ENCODE data around the gene PACSIN3.

PACSIN3 gene

DNA sequence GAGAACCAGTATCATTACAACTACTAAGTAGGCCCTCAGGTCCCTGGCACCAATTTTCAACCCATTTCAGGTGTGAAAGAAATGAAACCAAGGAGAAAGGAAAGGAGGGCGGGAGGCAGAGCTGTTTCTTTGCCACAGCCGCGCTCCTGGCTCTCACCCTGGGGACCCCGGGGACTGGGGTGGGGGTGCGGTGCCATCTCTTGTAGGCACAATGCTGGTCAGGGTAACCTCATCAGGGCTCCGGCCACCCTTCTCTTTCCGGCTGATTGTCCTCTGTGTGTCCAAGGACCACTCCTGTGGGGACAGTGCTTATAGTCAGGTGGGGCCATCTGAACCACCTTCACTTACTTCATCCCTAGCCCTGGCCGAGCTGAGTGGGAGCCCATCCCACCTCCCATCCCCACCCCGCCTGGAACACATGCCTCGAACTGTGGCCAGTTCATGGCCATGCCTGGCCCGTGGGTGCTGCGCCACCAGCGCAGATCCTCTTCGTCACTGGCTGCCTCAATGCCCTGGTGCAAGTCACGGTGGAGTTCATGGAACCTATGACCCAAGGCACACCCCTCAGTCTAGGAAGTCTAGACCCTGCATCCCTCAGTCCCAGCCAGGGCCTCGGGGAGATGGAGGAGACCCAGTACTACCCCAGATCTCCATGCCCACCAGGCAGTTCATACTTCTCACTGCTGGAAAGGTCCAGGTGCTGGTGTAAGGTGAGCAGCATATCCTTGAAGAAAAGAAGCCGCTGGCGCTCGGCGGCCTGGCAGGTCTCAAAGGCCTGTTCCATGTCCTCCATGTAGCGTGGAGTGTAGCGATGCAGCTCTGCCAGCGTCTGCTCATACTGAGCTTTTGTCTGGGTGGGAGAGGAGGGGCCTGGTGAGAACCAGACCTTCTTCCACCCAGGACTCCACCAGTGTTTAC, 7.2 kb downstream of the PACSIN3 start:
- ATAC-seq (replicated peaks; ENCODE audit: extremely low read depth, poor library complexity, severe bottlenecking): no peak
- no peak for DNase-seq (ENCODE audit: low spot score in 2 of 2)
- peaks cover 10% of the 10 kb centered on the region for H3K27me3 Mint-ChIP-seq
- no peak overlapping the region for H3K4me3 Mint-ChIP-seq
- peaks cover 21% of the 10 kb centered on the region for H3K36me3 Mint-ChIP-seq (ENCODE audit: insufficient read depth)
- H3K4me1 Mint-ChIP-seq: peaks cover 32% of the 10 kb centered on the region
- H3K9me3 Mint-ChIP-seq: no peaks in the 10 kb centered on the region
- no peak overlapping the region for H3K27ac Mint-ChIP-seq (ENCODE audit: low read depth)

DNA sequence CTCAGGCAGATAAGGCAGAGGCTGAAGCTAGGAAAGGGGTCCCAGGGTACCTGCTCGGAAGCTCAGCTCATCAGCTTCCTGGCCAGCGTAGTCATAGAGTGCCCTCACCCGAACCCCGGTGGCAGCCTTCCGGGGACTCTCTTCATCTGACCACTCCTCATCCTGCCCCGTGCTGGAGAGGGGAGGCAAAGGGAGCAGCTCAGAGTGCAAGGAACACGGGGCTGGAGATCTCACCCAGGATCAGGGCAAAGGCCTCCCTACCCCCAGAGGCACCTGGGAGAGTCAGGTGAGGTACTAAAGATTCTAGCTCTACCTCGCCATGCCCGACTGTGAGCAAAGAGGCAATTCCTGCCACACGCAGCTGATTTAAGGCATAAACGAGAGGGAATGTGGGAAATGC, 7.9 kb downstream of the PACSIN3 start:
- H3K4me1 Mint-ChIP-seq: peaks cover 37% of the 10 kb centered on the region
- H3K27me3 Mint-ChIP-seq: peaks cover 3% of the 10 kb centered on the region
- DNase-seq (ENCODE audit: low spot score in 2 of 2) (no peak), ATAC-seq (replicated peaks; ENCODE audit: extremely low read depth, poor library complexity, severe bottlenecking) (no peak)
- H3K27ac Mint-ChIP-seq (ENCODE audit: low read depth): peak overlapping the region; percentile 97
- H3K9me3 Mint-ChIP-seq: no peaks in the 10 kb centered on the region
- H3K36me3 Mint-ChIP-seq (ENCODE audit: insufficient read depth): peaks cover 21% of the 10 kb centered on the region
- H3K4me3 Mint-ChIP-seq: no peak overlapping the region

DNA sequence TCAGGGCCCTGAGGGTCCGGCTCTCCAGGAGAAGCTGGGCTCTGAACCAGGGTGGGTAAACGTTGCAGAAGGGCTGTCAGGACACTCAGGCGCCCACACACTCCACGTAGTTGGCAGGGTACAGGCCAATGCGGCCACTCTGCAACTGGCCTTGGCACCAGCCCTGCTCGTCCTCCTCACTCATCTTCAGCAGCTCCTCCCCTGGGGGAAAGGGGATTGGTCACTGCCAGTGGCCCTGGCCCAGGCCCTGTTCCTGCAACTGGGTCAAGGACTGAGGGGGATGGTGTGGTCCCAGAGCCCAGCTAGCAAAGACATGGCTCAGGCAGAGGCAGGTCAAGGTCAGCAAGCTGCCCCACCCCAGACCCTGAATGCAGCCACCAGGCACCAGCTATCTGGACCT, 8.4 kb downstream of the PACSIN3 start:
- ATAC-seq (replicated peaks; ENCODE audit: extremely low read depth, poor library complexity, severe bottlenecking) (no peak), DNase-seq (ENCODE audit: low spot score in 2 of 2) (no peak)
- peak overlapping the region; percentile 97 for H3K27ac Mint-ChIP-seq (ENCODE audit: low read depth)
- no peaks in the 10 kb centered on the region for H3K9me3 Mint-ChIP-seq
- peaks cover 21% of the 10 kb centered on the region for H3K36me3 Mint-ChIP-seq (ENCODE audit: insufficient read depth)
- no peaks in the 10 kb centered on the region for H3K27me3 Mint-ChIP-seq
- H3K4me3 Mint-ChIP-seq: peak overlapping the region; percentile 98
- H3K4me1 Mint-ChIP-seq: peaks cover 41% of the 10 kb centered on the region

DNA sequence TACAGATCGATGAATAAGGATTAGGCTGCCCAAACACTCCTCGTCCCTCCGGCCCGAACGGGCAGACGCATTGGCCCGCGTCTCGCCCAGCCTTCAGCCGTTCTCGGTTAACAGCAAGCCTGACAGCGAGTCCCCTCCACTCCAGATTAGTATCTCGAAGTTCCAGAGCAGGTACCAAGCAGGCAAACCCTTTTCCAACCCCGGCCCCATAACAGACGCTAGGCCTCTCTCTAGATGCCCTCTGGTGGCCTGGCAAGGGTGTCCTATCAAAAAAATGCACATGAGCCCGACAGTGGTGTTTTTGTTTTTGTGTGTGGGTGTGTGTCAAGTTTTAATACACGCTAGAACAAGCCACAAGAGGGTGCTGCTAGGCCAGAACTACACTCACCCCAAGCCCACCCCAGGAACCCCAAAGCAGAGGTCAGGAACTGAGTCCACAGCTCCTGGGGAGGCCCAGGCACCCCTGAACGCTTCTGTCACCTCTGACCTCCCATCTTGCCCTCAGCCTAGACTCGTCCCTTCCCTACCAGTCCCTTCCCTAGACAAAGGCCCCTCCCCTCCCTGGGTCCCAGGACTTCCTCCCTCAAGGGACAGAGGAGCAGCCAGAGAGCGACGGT, 8.9 kb downstream of the PACSIN3 start:
- H3K4me1 Mint-ChIP-seq: peaks cover 44% of the 10 kb centered on the region
- peak; percentile 57 to 74 for DNase-seq (ENCODE audit: low spot score in 2 of 2)
- no peaks in the 10 kb centered on the region for H3K9me3 Mint-ChIP-seq
- no peaks in the 10 kb centered on the region for H3K27me3 Mint-ChIP-seq
- ATAC-seq (replicated peaks; ENCODE audit: extremely low read depth, poor library complexity, severe bottlenecking): peak; percentile 75
- H3K27ac Mint-ChIP-seq (ENCODE audit: low read depth): peak overlapping the region; percentile 97
- peaks cover 21% of the 10 kb centered on the region for H3K36me3 Mint-ChIP-seq (ENCODE audit: insufficient read depth)
- peak overlapping the region; percentile 98 for H3K4me3 Mint-ChIP-seq

DNA sequence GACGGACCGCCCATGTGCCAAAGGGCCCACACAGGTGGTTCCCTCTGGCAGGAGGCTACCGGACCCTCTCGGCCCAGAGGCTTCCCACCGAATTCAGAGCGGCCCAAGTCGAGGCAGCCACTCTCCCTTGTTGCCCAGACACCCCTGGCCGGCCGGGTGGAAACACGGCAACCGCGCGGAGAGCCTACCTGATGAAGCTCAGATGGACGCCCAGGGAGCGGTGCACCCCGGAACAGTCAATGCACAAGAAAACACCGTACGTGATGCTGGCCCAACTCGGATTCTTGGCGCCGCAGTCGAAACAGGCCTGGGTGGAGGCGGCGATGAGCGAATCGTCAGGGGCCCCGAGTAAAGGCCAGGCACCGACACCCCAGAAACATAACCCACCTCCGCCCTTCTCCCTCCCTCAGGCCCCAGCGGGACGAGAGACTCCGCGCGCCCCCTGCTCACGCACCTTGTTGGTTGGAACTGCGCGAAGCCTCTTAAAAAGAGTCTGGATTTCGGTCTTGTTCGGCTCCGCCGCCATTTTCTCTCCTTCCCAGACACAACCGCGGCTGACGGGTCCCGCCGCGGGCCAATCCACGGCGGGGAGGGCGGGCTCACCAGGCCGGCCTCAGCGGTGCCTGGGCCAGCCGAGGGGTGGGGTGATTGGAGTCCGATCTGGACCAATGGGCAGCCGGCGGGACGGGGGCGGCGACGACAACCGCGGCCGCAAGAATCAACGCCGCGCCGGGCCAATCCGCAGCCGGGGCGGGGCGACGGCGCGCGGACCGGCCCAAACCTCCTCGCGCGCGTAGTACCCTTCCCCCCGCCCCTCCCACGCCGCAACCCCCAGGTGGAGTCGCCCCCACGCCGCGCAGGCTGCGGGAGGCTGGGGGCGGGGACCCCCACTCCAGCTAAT, 9.7 kb downstream of the PACSIN3 start, which contains the start of gene ARFGAP2:
Gene ARFGAP2 (minus strand): TSS at position 552 of the 901 bp plus-strand sequence. CDS start 26 bp downstream, at position 526.
- H3K36me3 Mint-ChIP-seq (ENCODE audit: insufficient read depth): peaks cover 24% of the 10 kb centered on the region
- peak within 1 kb of the TSS; percentile 98 for H3K4me3 Mint-ChIP-seq
- H3K27me3 Mint-ChIP-seq: no peaks in the 10 kb centered on the region
- peak; percentile 94 for ATAC-seq (replicated peaks; ENCODE audit: extremely low read depth, poor library complexity, severe bottlenecking)
- peak within 1 kb of the TSS; percentile 97 for H3K27ac Mint-ChIP-seq (ENCODE audit: low read depth)
- DNase-seq (ENCODE audit: low spot score in 2 of 2): peak; percentile 89 to 93
- H3K4me1 Mint-ChIP-seq: peaks cover 48% of the 10 kb centered on the region
- no peaks in the 10 kb centered on the region for H3K9me3 Mint-ChIP-seq

DNA sequence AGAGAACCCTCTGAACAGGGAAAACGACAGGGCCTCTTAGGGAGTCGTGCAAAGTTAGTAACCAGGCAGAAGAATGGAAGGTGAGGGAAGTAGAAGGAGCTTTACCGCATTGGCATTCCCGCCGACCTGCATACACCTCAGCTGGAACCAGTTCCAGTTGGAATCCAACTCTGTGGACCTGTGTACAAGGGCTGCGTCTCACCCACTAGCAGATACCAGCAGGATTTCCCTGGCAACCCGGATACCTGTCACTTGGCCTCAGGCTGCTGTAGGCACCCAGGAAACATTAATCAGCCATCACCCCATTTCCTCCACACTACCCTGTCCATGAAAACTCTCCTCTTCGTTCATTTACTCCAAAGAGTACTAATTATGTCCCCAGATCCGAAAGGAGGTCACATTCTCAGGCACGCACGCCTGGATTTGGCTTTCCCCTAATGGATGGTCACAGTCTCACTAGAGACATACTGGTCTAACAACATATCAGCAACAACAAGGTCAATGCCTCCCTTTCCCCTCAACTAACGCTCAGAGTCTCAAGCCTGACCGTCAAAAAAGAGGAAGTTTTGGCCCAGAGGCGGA, 10.4 kb downstream of the PACSIN3 start:
- Mint-ChIP-seq H3K9me3 (no peaks in the 10 kb centered on the region), H3K4me1 (peaks cover 53% of the 10 kb centered on the region), H3K27ac (ENCODE audit: low read depth) (peak overlapping the region; percentile 97), H3K4me3 (peak overlapping the region; percentile 98), H3K27me3 (no peaks in the 10 kb centered on the region), H3K36me3 (ENCODE audit: insufficient read depth) (peaks cover 30% of the 10 kb centered on the region)
- ATAC-seq (replicated peaks; ENCODE audit: extremely low read depth, poor library complexity, severe bottlenecking): no peak
- no peak for DNase-seq (ENCODE audit: low spot score in 2 of 2)

DNA sequence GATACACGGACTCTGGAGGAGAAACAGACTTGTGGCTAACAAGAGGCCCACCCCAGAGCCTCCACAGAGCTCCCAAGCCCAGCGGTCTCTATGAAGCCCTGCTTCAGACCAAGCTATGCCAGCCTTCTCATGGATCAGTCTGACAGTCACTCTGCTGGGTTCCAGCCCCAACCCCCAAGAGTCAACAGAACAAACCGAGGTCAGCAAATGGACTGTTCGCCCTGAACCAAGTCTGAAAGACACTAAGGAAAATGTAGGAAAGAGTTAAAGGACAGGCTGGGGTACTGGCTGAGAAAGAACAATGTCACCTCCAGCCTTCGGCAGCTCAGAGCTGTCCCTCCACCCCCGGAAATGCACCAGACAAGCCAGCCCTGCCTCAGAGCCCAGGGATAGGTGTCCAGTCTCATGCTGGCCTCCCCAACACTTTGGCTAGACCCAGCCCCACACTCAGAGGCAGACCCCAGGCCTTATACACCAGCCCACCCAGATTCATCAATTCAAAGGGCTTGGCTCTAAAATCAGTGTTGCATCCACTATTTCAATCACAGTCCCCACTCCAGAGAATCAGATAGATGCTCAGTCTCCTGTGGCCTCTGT, 13.4 kb downstream of the PACSIN3 start:
- no peak overlapping the region for H3K4me3 Mint-ChIP-seq
- ATAC-seq (replicated peaks; ENCODE audit: extremely low read depth, poor library complexity, severe bottlenecking): no peak

DNA sequence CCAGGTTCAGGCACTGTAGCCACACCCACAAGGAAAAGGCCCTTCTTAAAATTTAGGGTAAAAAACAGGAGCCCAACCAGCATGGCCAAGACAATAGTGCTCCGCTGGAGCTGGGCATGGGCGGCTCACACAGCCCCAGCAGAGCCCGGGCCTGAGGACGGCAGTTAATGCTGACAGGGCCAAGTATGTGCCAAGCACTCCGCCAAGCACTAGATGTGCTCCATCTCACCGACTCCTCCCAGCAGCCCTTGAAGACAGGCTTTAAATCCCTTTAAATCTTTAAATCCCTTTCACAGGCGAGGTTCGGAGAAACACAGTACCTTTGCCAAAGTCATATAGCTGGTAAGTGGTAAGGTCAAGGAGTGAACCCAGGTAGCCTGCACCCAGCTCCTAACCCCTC, 14.4 kb downstream of the PACSIN3 start:
- Mint-ChIP-seq H3K27ac (ENCODE audit: low read depth) (no peak overlapping the region), H3K4me3 (no peak overlapping the region), H3K4me1 (peaks cover 35% of the 10 kb centered on the region), H3K9me3 (no peaks in the 10 kb centered on the region), H3K27me3 (no peaks in the 10 kb centered on the region), H3K36me3 (ENCODE audit: insufficient read depth) (peaks cover 38% of the 10 kb centered on the region)
- DNase-seq (ENCODE audit: low spot score in 2 of 2): no peak
- no peak for ATAC-seq (replicated peaks; ENCODE audit: extremely low read depth, poor library complexity, severe bottlenecking)

More for the DNA sequence above, 13.4 kb downstream of the PACSIN3 start:
- no peak for DNase-seq (ENCODE audit: low spot score in 2 of 2)
- H3K27me3 Mint-ChIP-seq: no peaks in the 10 kb centered on the region
- H3K27ac Mint-ChIP-seq (ENCODE audit: low read depth): no peak overlapping the region
- H3K4me1 Mint-ChIP-seq: peaks cover 45% of the 10 kb centered on the region
- peaks cover 43% of the 10 kb centered on the region for H3K36me3 Mint-ChIP-seq (ENCODE audit: insufficient read depth)
- no peaks in the 10 kb centered on the region for H3K9me3 Mint-ChIP-seq

DNA sequence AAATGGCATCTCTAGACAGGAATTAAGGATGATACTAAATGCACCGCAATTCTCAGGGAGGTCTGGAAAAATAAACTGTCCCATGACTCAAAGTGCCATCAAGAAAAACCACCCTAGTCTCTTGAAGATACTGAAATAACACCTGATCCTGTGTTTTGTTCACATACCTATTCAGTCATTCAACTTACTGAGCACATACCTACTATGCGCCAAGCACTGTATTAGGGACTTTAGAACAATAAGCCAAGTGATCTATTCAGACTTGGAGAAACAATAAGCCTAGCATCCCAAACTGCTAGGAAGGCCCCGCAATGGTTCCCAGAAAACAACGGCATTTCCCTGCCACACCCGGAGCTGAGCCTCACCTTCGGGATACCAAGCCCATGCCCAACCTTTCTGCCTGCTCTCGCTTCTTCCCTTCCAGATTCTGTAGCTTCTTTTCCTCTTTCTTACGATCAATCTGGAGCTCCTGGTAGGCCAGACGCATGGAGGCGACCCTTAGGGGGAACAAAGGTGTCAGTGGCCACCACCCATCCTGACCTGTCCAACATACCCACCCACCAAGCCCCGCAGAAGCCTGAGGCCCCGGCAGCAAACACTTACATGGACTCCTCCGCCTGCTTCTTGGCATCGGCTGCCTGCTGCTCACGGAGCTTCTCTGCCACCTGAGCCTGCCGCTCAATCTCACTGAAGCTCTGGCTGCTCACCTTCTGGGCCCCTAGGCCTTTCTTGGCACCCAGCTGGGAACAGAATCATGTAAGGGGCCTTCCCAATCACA, 15.0 kb downstream of the PACSIN3 start:
- H3K4me3 Mint-ChIP-seq: no peak overlapping the region
- peaks cover 37% of the 10 kb centered on the region for H3K36me3 Mint-ChIP-seq (ENCODE audit: insufficient read depth)
- H3K27me3 Mint-ChIP-seq: no peaks in the 10 kb centered on the region
- DNase-seq (ENCODE audit: low spot score in 2 of 2) (no peak), ATAC-seq (replicated peaks; ENCODE audit: extremely low read depth, poor library complexity, severe bottlenecking) (no peak)
- H3K9me3 Mint-ChIP-seq: no peaks in the 10 kb centered on the region
- peaks cover 30% of the 10 kb centered on the region for H3K4me1 Mint-ChIP-seq
- H3K27ac Mint-ChIP-seq (ENCODE audit: low read depth): no peak overlapping the region

DNA sequence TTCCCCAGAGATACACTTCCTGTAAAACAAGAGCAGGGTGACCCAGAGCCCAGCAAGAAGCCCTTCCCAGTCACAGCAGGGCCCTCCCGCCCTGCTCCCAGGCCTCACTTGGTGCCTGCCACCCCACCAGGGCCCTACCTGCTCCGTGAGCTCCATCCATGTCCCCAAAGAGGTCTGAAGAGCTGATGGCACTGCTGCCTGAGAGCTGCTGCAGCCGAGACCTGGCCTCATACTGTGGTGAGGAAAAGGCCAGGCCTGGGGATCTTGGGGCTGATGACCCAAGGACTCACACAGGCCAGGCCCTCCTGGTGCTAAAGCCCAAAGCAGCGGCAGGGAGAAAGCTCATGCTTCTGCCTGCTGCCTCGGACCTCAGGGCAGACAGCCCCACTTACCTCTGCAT, 19.9 kb downstream of the PACSIN3 start:
- ATAC-seq (replicated peaks; ENCODE audit: extremely low read depth, poor library complexity, severe bottlenecking) (no peak), DNase-seq (ENCODE audit: low spot score in 2 of 2) (no peak)
- Mint-ChIP-seq H3K4me1 (peaks cover 10% of the 10 kb centered on the region), H3K27me3 (no peaks in the 10 kb centered on the region), H3K9me3 (no peaks in the 10 kb centered on the region), H3K27ac (ENCODE audit: low read depth) (no peak overlapping the region), H3K4me3 (no peak overlapping the region), H3K36me3 (ENCODE audit: insufficient read depth) (peaks cover 47% of the 10 kb centered on the region)

DNA sequence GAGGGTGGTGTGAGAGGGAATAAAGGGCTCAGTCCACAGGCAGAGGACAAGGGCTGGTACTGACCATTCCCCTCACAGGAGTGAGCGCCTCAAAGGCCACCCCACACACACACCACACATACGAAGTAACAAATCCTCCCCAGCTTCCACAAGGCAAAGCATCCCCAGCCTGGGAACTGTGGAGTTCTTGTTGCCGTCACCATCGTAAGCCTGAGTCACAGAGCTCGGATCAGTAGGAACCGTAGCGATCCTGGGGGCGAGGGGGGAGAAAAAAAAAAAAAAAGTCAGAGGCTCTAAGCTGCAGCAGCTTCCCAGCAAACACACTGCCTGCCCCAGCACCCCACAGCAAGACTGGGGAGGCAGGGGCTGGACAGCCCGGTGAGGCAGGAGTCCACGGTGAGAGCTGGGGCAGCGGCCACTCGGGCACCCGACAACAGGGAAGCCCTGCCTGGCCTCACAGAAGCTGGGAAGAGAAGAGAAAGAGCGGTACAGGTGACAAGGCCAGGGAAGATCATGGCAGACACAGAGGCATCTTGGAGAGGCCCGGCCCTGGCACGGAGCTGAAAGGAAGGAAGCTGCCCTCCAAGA, 20.9 kb downstream of the PACSIN3 start:
- Mint-ChIP-seq H3K4me3 (no peak overlapping the region), H3K27ac (ENCODE audit: low read depth) (no peak overlapping the region), H3K4me1 (peaks cover 9% of the 10 kb centered on the region), H3K27me3 (no peaks in the 10 kb centered on the region), H3K9me3 (no peaks in the 10 kb centered on the region), H3K36me3 (ENCODE audit: insufficient read depth) (peaks cover 39% of the 10 kb centered on the region)
- ATAC-seq (replicated peaks; ENCODE audit: extremely low read depth, poor library complexity, severe bottlenecking) (no peak), DNase-seq (ENCODE audit: low spot score in 2 of 2) (no peak)

Data from central memory CD8-positive, alpha-beta T cell (primary cell).